Stomach (tissue), 4 donors: ENCODE measurements around the gene GFRA3.

ENCODE experiments used
- CTCF ChIP-seq, 7 experiments: fragments of 450-650 bp in 4 of 7; fragments of 200-600 bp in 3 of 7; sonication (generic) in 3 of 7; IDR thresholded peaks; one replicate each; pipeline ENCODE4 v1.5.1; 2016 to 2019; ENCODE audit warnings: antibody characterized with exemption in 7 of 7, control low read depth in 2 of 7, mild to moderate bottlenecking in 1 of 7
- EP300 ChIP-seq: sonication (generic); formaldehyde crosslinking; IDR thresholded peaks from one replicate; pipeline ENCODE4 v1.6.1; 2017; ENCODE audit warnings: antibody characterized with exemption
- POLR2A ChIP-seq, 4 donors: fragments of 450-650 bp; IDR thresholded peaks; one replicate each; pipeline ENCODE4 v1.6.1; 2016; ENCODE audit warnings: antibody characterized with exemption in 4 of 4, control low read depth in 2 of 4, mild to moderate bottlenecking in 1 of 4, moderate library complexity in 1 of 4
- POLR2AphosphoS5 ChIP-seq, 3 donors: sonication (generic); formaldehyde crosslinking; IDR thresholded peaks; one replicate each; pipeline ENCODE4 v1.6.1; 2016; ENCODE audit warnings: antibody characterized with exemption in 3 of 3

GRCh38 chr5:138275379-138275782 is 960 bp upstream of the GFRA3 start:
- no peak for TF ChIP-seq CTCF (IDR thresholded peaks at IDR 0.05)
- TF ChIP-seq POLR2A (IDR thresholded peaks at IDR 0.05): no peak
- TF ChIP-seq POLR2AphosphoS5 (IDR thresholded peaks at IDR 0.05): no peak
- TF ChIP-seq EP300: no peak
